Gastrocnemius medialis (tissue), 4 donors: ENCODE measurements around the gene UBE2G2.

ENCODE experiments used
- POLR2A ChIP-seq, 2 donors: fragments of 450-650 bp; IDR thresholded peaks; one replicate each; pipeline ENCODE4 v1.6.1; 2017; ENCODE audit warnings: antibody characterized with exemption in 2 of 2, mild to moderate bottlenecking in 2 of 2, moderate library complexity in 2 of 2
- TF ChIP-seq, protein P1 (sequence below), 5 experiments: fragments of 450-650 bp in 3 of 5; fragments of 200-600 bp in 2 of 5; sonication (generic) in 2 of 5; IDR thresholded peaks in 4 of 5; conservative IDR thresholded peaks in 1 of 5; 1 replicate in 4 of 5; 2 replicates in 1 of 5; pipeline ENCODE4 v1.5.1; 2016 to 2019; ENCODE audit warnings: antibody characterized with exemption in 5 of 5, mild to moderate bottlenecking in 3 of 5, moderate library complexity in 3 of 5

DNA sequence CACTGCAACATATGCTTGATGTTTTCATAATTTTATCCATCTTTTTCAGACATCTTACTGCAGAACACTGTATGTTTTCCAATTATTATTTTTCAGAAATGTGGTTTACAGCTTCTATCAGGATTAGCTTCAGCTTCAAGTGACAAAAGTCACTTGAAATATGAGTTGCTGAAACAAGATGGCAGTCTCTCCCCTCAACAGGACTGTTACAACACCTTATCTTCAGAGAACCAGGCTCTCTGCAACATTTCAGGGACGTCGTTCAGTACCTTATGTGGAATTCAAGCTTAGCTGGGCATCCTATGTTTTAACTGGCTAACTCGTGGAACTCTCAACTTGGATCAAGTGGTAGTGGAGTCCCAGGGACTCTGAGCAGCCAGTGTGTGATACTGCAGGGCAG is 2.0 kb upstream of the UBE2G2 start:
- TF ChIP-seq, protein P1, sequence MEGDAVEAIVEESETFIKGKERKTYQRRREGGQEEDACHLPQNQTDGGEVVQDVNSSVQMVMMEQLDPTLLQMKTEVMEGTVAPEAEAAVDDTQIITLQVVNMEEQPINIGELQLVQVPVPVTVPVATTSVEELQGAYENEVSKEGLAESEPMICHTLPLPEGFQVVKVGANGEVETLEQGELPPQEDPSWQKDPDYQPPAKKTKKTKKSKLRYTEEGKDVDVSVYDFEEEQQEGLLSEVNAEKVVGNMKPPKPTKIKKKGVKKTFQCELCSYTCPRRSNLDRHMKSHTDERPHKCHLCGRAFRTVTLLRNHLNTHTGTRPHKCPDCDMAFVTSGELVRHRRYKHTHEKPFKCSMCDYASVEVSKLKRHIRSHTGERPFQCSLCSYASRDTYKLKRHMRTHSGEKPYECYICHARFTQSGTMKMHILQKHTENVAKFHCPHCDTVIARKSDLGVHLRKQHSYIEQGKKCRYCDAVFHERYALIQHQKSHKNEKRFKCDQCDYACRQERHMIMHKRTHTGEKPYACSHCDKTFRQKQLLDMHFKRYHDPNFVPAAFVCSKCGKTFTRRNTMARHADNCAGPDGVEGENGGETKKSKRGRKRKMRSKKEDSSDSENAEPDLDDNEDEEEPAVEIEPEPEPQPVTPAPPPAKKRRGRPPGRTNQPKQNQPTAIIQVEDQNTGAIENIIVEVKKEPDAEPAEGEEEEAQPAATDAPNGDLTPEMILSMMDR (IDR thresholded peaks at IDR 0.05 in 4 of 5, conservative IDR thresholded peaks at IDR 0.05 in 1 of 5): no peak
- TF ChIP-seq POLR2A (IDR thresholded peaks at IDR 0.05): no peak
